Measurements from ENCODE around the gene ZNF428. TPM values are rescaled to one million over a fixed set of nuclear protein-coding genes. Genes with fewer than 3 reads are reported as not detected.

The ZNF428 gene
- polyA plus RNA-seq, 1 of the 3 experiments (the other 2 are of a cell fraction): 79.5 TPM

DNA sequence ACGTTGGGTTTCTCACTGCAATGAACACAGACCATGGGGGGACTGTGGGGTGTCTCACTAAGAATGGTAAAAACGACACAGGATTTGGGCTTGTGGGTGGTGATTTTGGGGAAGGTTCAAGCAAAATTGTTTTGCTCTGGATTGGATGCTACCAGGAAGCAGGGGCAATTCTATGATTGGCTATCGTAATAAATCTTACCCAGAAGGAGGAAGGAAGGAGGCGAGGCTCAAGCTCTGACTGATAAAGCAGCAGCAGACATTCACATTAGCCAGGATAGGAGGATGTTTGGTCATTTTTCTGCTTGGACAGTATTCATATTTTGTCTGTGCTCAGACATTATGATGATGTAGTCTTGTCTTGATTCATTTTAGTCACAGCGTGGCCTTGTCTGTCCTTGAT lies 21.6 kb downstream of the ZNF428 start:
- Histone ChIP-seq H4K20me1 (ENCODE audit: insufficient read depth) (peaks cover 9% of the 10 kb centered on the region; the same call in 1 of the 2 replicates), H3K27me3 (ENCODE audit: insufficient read depth) (no peaks in the 10 kb centered on the region), H3K4me2 (peak overlapping the region; percentile 99), H3K9me3 (no peaks in the 10 kb centered on the region), H3K9me2 (no peaks in the 10 kb centered on the region), H3K27ac (ENCODE audit: low read depth in 2 of 2, low read length in 1 of 2) (no peak overlapping the region), H3K9ac (peak overlapping the region; percentile 94), H3K36me3 (replicated peaks in 1 of 2; ENCODE audit: control insufficient read depth in 1 of 2, insufficient read depth in 2 of 2, low read length in 1 of 2) (peaks cover 18 to 29% of the 10 kb centered on the region in 2 experiments), H3K4me1 (ENCODE audit: control insufficient read depth in 1 of 2, insufficient read depth in 2 of 2, low read depth in 1 of 2, low read length in 1 of 2) (peaks cover 8 to 22% of the 10 kb centered on the region in 2 experiments; a peak in 2 of 4 replicates), H3F3A (replicated peaks; ENCODE audit: insufficient read depth) (peaks cover 28% of the 10 kb centered on the region), H3K79me2 (ENCODE audit: insufficient read depth) (peaks cover 68% of the 10 kb centered on the region), H2AFZ (ENCODE audit: low read depth) (no peak overlapping the region), H3K4me3 (ENCODE audit: low read depth in 2 of 2, low read length in 1 of 2) (peak overlapping the region in 1 of 2 experiments; percentile 80; a peak in 3 of 4 replicates)
- DNase-seq: no peak
- TF ChIP-seq EZH2phosphoT487 (IDR thresholded peaks at IDR 0.05; ENCODE audit: borderline replicate concordance, low read depth): no peak
- no peak for TF ChIP-seq RCOR1 (IDR thresholded peaks at IDR 0.05; ENCODE audit: low read length)
- TF ChIP-seq, protein P1, sequence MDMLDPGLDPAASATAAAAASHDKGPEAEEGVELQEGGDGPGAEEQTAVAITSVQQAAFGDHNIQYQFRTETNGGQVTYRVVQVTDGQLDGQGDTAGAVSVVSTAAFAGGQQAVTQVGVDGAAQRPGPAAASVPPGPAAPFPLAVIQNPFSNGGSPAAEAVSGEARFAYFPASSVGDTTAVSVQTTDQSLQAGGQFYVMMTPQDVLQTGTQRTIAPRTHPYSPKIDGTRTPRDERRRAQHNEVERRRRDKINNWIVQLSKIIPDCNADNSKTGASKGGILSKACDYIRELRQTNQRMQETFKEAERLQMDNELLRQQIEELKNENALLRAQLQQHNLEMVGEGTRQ (IDR thresholded peaks at IDR 0.05; ENCODE audit: borderline replicate concordance, low read depth, low read length): no peak
- no peak for TF ChIP-seq REST (IDR thresholded peaks at IDR 0.05; ENCODE audit: low read depth, low read length)
- no peak for TF ChIP-seq FOSL2 (IDR thresholded peaks at IDR 0.05; ENCODE audit: borderline replicate concordance, low read depth)
- 67% methylated on average over 5 of the region's 5 CpGs for WGBS (ENCODE audit: low lambda C conversion rate)
- ChIA-PET CTCF (interaction anchor here (0.9 to 6.6 kb wide), 3 partner anchors 8 to 62 kb away, joined by 3 to 104 read pairs (median 3); no protein-coding TSS in a partner anchor), POLR2A (interaction anchor here (0.6 kb wide), 1 partner anchor 75 kb away, joined by 5 read pairs; no protein-coding TSS in a partner anchor)

DNA sequence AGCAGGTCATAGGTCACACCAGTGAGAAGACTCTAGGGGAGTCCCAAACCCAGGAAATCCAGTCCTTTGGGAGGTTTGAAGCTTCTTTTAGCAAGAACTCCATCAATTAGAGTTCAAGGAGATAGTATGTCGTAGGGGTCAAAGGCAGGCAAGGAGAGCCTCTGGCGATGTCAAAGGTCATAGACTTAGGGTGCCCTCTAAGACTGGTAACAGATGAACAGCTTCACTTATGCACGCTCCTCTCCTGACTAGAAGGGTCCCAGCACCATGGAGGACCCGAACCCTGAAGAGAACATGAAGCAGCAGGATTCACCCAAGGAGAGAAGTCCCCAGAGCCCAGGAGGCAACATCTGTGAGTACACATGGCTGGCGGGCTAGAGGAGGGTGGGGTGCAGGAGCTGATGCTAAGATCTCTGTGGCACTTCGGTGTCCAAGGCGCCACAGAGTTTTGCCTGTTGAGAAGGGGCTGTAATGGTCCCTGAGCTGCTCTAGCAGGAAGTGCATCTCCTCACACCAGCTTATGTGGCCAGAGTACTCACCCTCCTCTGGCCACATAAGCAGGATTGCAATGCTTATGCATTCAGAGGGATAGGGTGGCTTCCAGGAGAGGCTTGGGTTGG lies 22.5 kb downstream of the ZNF428 start:
- no peak for DNase-seq
- 13% methylated on average over 5 of the region's 7 CpGs for WGBS (ENCODE audit: low lambda C conversion rate)
- TF ChIP-seq SIN3A (IDR thresholded peaks at IDR 0.05; ENCODE audit: borderline replicate concordance, low read depth, low read length) (0 out of 2 replicates have a peak, but pooled peaks have one; percentile 15), REST (IDR thresholded peaks at IDR 0.05; ENCODE audit: low read depth, low read length) (no peak)
- Histone ChIP-seq H3K27ac (ENCODE audit: low read depth in 2 of 2, low read length in 1 of 2) (peak overlapping the region; percentile 93 to 98), H3K4me1 (ENCODE audit: control insufficient read depth in 1 of 2, insufficient read depth in 2 of 2, low read depth in 1 of 2, low read length in 1 of 2) (peaks cover 8 to 22% of the 10 kb centered on the region in 2 experiments; a peak in 2 of 4 replicates), H3K79me2 (ENCODE audit: insufficient read depth) (peaks cover 70% of the 10 kb centered on the region), H3K4me2 (peak overlapping the region; percentile 99), H3K36me3 (replicated peaks in 1 of 2; ENCODE audit: control insufficient read depth in 1 of 2, insufficient read depth in 2 of 2, low read length in 1 of 2) (peaks cover 23 to 28% of the 10 kb centered on the region in 2 experiments), H3F3A (replicated peaks; ENCODE audit: insufficient read depth) (peaks cover 21% of the 10 kb centered on the region), H3K9me3 (no peaks in the 10 kb centered on the region), H2AFZ (ENCODE audit: low read depth) (peak overlapping the region; percentile 85), H4K20me1 (ENCODE audit: insufficient read depth) (peaks cover 9% of the 10 kb centered on the region; the same call in 1 of the 2 replicates), H3K27me3 (ENCODE audit: insufficient read depth) (no peaks in the 10 kb centered on the region), H3K9me2 (no peaks in the 10 kb centered on the region), H3K9ac (peak overlapping the region; percentile 94), H3K4me3 (ENCODE audit: low read depth in 2 of 2, low read length in 1 of 2) (peak overlapping the region; percentile 72 to 80)
- ChIA-PET CTCF (interaction anchor here (0.9 to 6.6 kb wide), 8 partner anchors 9 to 213 kb away, joined by 3 to 104 read pairs (median 4); no protein-coding TSS in a partner anchor), POLR2A (interaction anchor here (0.9 to 1.2 kb wide), 2 partner anchors 21 to 42 kb away, joined by 4 to 5 read pairs; partner anchors contain the start of genes PINLYP and XRCC1)
